HepG2 (cell line): ENCODE measurements around the gene PPOX. TPM values are rescaled to one million over a fixed set of nuclear protein-coding genes. Genes with fewer than 3 reads are reported as not detected.

Experiments
- ARHGAP35 ChIP-seq: sonication (generic); formaldehyde crosslinking; IDR thresholded peaks from 2 replicates; pipeline ENCODE4 v1.9.0; 2022; ENCODE audit warnings: mild to moderate bottlenecking, inconsistent platforms, moderate library complexity, missing genetic modification reagents, borderline replicate concordance
- ASH2L ChIP-seq: fragments of 300-600, 200-600 bp; sonication (generic); IDR thresholded peaks from 2 replicates; pipeline ENCODE4 v1.7.0; 2017; ENCODE audit warnings: low read depth, mild to moderate bottlenecking, moderate library complexity, mixed read lengths, low read length; ENCODE audit not compliant: insufficient read length
- CTCF ChIP-seq: sonication (generic); formaldehyde crosslinking; IDR thresholded peaks from 2 replicates; pipeline ENCODE4 v1.5.0; 2020; ENCODE audit warnings: mild to moderate bottlenecking, missing genetic modification reagents, moderate library complexity
- E2F2 ChIP-seq: sonication (generic); formaldehyde crosslinking; IDR thresholded peaks from 2 replicates; pipeline ENCODE4 v1.4.0; 2020; ENCODE audit warnings: missing genetic modification reagents, borderline replicate concordance
- GATA4 ChIP-seq: sonication (generic); IDR thresholded peaks from 2 replicates; pipeline ENCODE4 v1.6.1; 2016; ENCODE audit warnings: antibody characterized with exemption, low read depth, borderline replicate concordance
- IRF2 ChIP-seq: IDR thresholded peaks from 2 replicates; pipeline ENCODE4 v1.6.1; 2018; ENCODE audit warnings: missing genetic modification reagents, missing compliant biosample characterization
- LBX2 ChIP-seq: sonication (generic); formaldehyde crosslinking; IDR thresholded peaks from 2 replicates; pipeline ENCODE4 v1.5.0; 2020; ENCODE audit warnings: missing genetic modification reagents, mild to moderate bottlenecking, borderline replicate concordance
- PBX3 ChIP-seq: sonication (generic); formaldehyde crosslinking; IDR thresholded peaks from 2 replicates; pipeline ENCODE4 v1.8.1; 2023; ENCODE audit warnings: missing genetic modification reagents, inconsistent platforms, borderline replicate concordance
- RFX3 ChIP-seq: IDR thresholded peaks from 2 replicates; pipeline ENCODE4 v1.6.1; 2016; ENCODE audit warnings: missing biosample characterization, missing genetic modification reagents
- SP4 ChIP-seq: sonication (generic); formaldehyde crosslinking; IDR thresholded peaks from 2 replicates; pipeline ENCODE4 v1.8.1; 2023; ENCODE audit warnings: mild to moderate bottlenecking, missing genetic modification reagents
- TFE3 ChIP-seq: IDR thresholded peaks from 2 replicates; pipeline ENCODE4 v1.6.1; 2016
- ZHX2 ChIP-seq, 2 experiments: sonication (generic) in 1 of 2; formaldehyde crosslinking in 1 of 2; IDR thresholded peaks; 2 replicates each; pipeline versions ENCODE4 v1.6.1 to v1.9.0; 2014 to 2022; ENCODE audit warnings: antibody characterized with exemption in 1 of 2, borderline replicate concordance in 1 of 2, inconsistent platforms in 1 of 2, low read depth in 1 of 2, missing genetic modification reagents in 1 of 2
- ZNF253 ChIP-seq: sonication (generic); formaldehyde crosslinking; IDR thresholded peaks from 2 replicates; pipeline ENCODE4 v1.8.0; 2022; ENCODE audit warnings: mild to moderate bottlenecking, missing genetic modification reagents, borderline replicate concordance
- ZNF432 ChIP-seq: sonication (generic); formaldehyde crosslinking; IDR thresholded peaks from 2 replicates; pipeline ENCODE4 v1.5.0; 2020; ENCODE audit warnings: missing genetic modification reagents, mild to moderate bottlenecking, borderline replicate concordance
- ZNF615 ChIP-seq: sonication (generic); formaldehyde crosslinking; IDR thresholded peaks from 2 replicates; pipeline ENCODE4 v1.5.0; 2020; ENCODE audit warnings: mild to moderate bottlenecking, missing genetic modification reagents, borderline replicate concordance
- polyA plus RNA-seq, 8 experiments: library from polyadenylated mRNA; depleted of rRNA in 3 of 8; stranded (reverse) in 7 of 8; unstranded in 1 of 8; fragments of >200 nt; fragmentation: Illumina TruSeq in 4 of 8; extraction: Trizol in 4 of 8; gene quantifications; 2 replicates each; pipeline versions ENCODE4 v1.2.1 to v1.2.3, GENCODE V29; 2011 to 2016; ENCODE audit warnings: low read depth in 4 of 8, missing spikeins in 1 of 8, mixed read lengths in 1 of 8; ENCODE audit not compliant: insufficient read depth in 1 of 8
- total RNA-seq, 5 experiments: library from RNA; depleted of rRNA; stranded (reverse); fragments of >200 nt; fragmentation: Illumina TruSeq; extraction: Trizol; gene quantifications; 2 replicates each; pipeline ENCODE4 v1.2.3, GENCODE V29; 2016; ENCODE audit warnings: low read depth in 1 of 5

The PPOX gene
- total and polyA plus RNA-seq, 2 of the 13 experiments (the other 11 are each of a cell fraction or from before 2014, with no cell fraction given) = 15.5 to 27.7 TPM

- TF ChIP-seq ZHX2 (IDR thresholded peaks at IDR 0.05; ENCODE audit: low read depth) (peak; percentile 81), ZHX2 (CRISPR knock-in tag; IDR thresholded peaks at IDR 0.05; ENCODE audit: borderline replicate concordance) (no peak), GATA4 (no peak), E2F2 (no peak), TFE3 (CRISPR knock-in tag) (no peak), ASH2L (peak; percentile 77), PBX3 (CRISPR knock-in tag) (no peak), ZNF432 (CRISPR knock-in tag) (no peak), IRF2 (CRISPR knock-in tag) (no peak), SP4 (peak; percentile 87), ZNF253 (no peak), LBX2 (CRISPR knock-in tag) (no peak), CTCF (CRISPR knock-in tag) (no peak), ARHGAP35 (CRISPR knock-in tag) (no peak), RFX3 (CRISPR knock-in tag) (peak; percentile 49; the same call in 1 of the 2 replicates), ZNF615 (CRISPR knock-in tag) (no peak)
Measured at GRCh38 chr1:161159087-161159912, 6.9 kb upstream of the PPOX start, which contains the start of gene USP21 (continued).
